Measurements from ENCODE around the gene FOXD4L4.
"Not testable (repeated sequence)": the region's sequence is repeated elsewhere in the genome, so short reads cannot be mapped to it uniquely, and the experiment has no call there.

Gene FOXD4L4

DNA sequence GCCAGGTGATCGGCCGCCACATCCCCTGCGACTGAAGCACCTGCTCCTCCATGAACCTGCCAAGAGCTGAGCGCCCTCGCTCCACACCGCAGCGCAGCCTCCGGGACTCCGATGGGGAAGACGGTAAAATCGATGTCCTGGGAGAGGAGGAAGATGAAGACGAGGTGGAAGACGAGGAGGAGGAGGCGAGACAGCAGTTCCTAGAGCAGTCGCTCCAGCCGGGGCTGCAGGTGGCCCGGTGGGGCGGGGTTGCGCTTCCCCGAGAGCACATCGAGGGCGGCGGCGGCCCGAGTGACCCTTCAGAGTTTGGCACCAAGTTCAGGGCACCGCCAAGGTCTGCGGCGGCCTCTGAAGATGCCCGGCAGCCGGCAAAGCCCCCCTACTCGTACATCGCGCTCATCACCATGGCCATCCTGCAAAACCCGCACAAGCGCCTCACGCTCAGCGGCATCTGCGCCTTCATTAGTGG is at the start of gene FOXD4L4:
Gene FOXD4L4 (plus strand): TSS at position 51 of the 469 bp plus-strand sequence. CDS start 0 bp downstream, at position 51.
- not testable (repeated sequence) for DNase-seq (ENCODE audit: low read depth, low spot score)

DNA sequence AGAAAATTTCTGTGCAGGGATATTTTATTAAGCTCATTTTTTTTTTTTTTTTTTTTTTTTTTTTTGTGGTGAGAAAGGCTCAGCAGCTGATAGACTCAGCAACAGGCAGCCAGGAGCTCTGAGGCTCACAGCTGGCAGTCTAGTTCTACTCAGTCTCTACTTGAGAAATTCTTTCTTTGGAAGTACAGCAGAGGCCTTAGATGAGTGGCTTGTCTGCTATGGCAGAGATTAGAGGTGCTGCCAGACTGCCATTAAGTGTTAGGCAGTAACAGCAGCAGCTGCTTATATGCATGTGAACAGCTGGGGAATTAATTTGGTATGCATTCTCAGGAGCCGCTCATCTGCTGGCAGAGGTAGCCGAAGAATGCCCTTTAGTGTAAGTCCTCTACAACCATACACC is 33.4 kb upstream of the FOXD4L4 start:
- not testable (repeated sequence) for DNase-seq (ENCODE audit: low read depth, low spot score)

DNA sequence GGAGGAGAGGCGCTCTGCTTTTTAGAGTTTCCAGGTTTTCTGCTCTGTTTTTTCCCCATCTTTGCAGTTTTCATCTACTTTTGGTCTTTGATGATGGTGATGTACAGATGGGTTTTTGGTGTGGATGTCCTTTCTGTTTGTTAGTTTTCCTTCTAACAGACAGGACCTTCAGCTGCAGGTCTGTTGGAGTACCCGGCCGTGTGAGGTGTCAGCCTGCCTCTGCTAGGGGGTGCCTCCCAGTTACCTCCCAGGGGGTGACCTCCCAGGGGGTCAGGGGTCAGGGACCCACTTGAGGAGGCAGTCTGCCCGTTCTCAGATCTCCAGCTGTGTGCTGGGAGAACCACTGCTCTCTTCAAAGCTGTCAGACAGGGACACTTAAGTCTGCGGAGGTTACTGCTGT is 22.5 kb upstream of the FOXD4L4 start:
- not testable (repeated sequence) for DNase-seq (ENCODE audit: low read depth, low spot score)

DNA sequence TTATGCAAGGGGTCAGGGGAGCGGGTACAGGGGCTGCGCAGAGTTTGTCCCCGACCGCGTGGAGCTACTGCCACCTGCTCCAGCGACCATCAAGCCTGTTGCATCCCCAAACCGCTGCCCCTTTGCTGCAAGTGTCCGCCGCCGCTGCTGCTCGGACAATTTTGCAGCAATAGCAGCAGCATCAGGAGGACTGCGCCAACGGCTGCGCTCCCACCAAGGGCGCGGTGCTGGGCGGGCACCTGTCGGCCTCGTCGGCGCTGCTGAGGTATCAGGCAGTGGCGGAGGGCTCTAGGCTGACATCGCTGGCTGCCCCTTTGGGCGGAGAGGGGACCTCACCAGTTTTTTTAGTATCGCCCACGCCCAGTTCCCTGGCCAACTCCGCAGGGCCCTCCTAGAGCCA is 1.2 kb downstream of the FOXD4L4 start:
- not testable (repeated sequence) for DNase-seq (ENCODE audit: low read depth, low spot score)
